Transverse colon (tissue), 4 donors: Measurements from ENCODE around the gene PRRX2. TPM values are rescaled to one million over a fixed set of nuclear protein-coding genes. Genes with fewer than 3 reads are reported as not detected.

Source experiments
- DNase-seq: peaks from one replicate; pipeline ENCODE4 v3.0.0-alpha.2; 2019
- H3K27ac ChIP-seq, 4 donors: fragments of 200-600 bp; sonication (generic); 2 replicates each; pipeline ENCODE4 v1.5.1; 2016 to 2018; ENCODE audit warnings: inconsistent platforms in 4 of 4
- H3K27me3 ChIP-seq: fragments of 200-600 bp; sonication (generic); 2 replicates; pipeline ENCODE4 v1.5.1; 2017; ENCODE audit warnings: inconsistent platforms
- H3K36me3 ChIP-seq, 4 donors: fragments of 200-600 bp; sonication (generic); 2 replicates each; pipeline ENCODE4 v1.5.1; 2017 to 2019; ENCODE audit warnings: inconsistent platforms in 4 of 4
- H3K4me1 ChIP-seq, 4 donors: fragments of 200-600 bp; sonication (generic); 2 replicates each; pipeline ENCODE4 v1.5.1; 2017 to 2020; ENCODE audit warnings: inconsistent platforms in 4 of 4
- H3K4me3 ChIP-seq, 4 donors: fragments of 200-600 bp; sonication (generic); 1 replicate in 1 of 4; 2 replicates in 3 of 4; pipeline versions ENCODE4 v1.5.1 to v1.6.1; 2017 to 2019; ENCODE audit warnings: inconsistent platforms in 4 of 4
- H3K9me3 ChIP-seq, 2 donors: fragments of 200-600 bp; sonication (generic); 2 replicates each; pipeline ENCODE4 v1.5.1; 2017 to 2019; ENCODE audit warnings: inconsistent platforms in 2 of 2
- EP300 ChIP-seq: sonication (generic); formaldehyde crosslinking; IDR thresholded peaks from one replicate; pipeline ENCODE4 v1.6.1; 2017; ENCODE audit warnings: antibody characterized with exemption, low read depth
- POLR2A ChIP-seq: fragments of 450-650 bp; IDR thresholded peaks from one replicate; pipeline ENCODE4 v1.6.1; 2016; ENCODE audit warnings: antibody characterized with exemption, mild to moderate bottlenecking, moderate library complexity
- POLR2AphosphoS5 ChIP-seq, 3 donors: sonication (generic); formaldehyde crosslinking; IDR thresholded peaks; one replicate each; pipeline ENCODE4 v1.6.1; 2016; ENCODE audit warnings: antibody characterized with exemption in 3 of 3
- WGBS, 2 donors: methylation state at CpG; one replicate each; pipeline ENCODE4 v1.1.5; 2018; ENCODE audit warnings: low coverage in 1 of 2; 5-methylcytosine and 5-hydroxymethylcytosine counted together
- in situ Hi-C, 4 donors: fragments of 200-750 bp; cut with MboI; loops; one replicate each; pipeline versions ENCODE4 v1.15.0 to v1.15.1; 2017; ENCODE audit warnings: low sequenced_read_pairs in 3 of 4, low pct_ligation_motif_present in 1 of 4, low pct_unique_long_range_greater_than_20kb in 1 of 4
- intact Hi-C: fragments of 100-400 bp; cut with DNase I; formaldehyde crosslinking; loops from one replicate; pipeline ENCODE4 v1.15.1; 2023; ENCODE audit warnings: low total_unique reads
- total RNA-seq, 4 donors: library from RNA; depleted of rRNA; stranded (reverse); fragments of >200 nt; gene quantifications; one replicate each; pipeline ENCODE4 v1.1.0, GENCODE V29; 2016
- TF ChIP-seq, protein P1 (sequence below), 5 experiments: fragments of 200-600 bp in 3 of 5; fragments of 450-650 bp in 2 of 5; sonication (generic) in 3 of 5; IDR thresholded peaks; 1 replicate in 2 of 5; 2 replicates in 3 of 5; pipeline ENCODE4 v1.5.1; 2016 to 2017; ENCODE audit warnings: antibody characterized with exemption in 5 of 5, inconsistent platforms in 3 of 5, mild to moderate bottlenecking in 2 of 5, moderate library complexity in 1 of 5

Gene PRRX2
- total RNA-seq, 4 donors from 2014 or later = 0.41 TPM; not detected in 3

DNA sequence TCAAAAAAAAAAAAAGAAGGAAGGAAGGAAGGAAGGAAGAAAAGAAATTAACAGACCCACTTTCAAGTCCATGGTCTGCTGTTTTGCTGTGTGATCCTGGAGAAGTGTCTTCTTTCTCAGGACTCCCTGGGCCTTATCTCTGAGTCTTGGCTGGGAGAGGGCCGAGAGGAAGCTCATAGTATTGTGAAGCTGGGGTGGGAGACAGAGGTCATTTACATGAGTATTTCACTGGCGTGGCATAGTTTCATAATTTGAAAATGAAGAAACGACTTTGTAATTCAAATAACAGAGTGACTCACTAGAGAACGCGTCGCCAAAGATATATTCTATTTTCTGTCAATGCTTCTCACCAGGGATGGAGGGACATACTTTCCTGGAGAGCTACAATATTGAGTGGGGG, 42.1 kb upstream of the PRRX2 start:
- TF ChIP-seq, protein P1, sequence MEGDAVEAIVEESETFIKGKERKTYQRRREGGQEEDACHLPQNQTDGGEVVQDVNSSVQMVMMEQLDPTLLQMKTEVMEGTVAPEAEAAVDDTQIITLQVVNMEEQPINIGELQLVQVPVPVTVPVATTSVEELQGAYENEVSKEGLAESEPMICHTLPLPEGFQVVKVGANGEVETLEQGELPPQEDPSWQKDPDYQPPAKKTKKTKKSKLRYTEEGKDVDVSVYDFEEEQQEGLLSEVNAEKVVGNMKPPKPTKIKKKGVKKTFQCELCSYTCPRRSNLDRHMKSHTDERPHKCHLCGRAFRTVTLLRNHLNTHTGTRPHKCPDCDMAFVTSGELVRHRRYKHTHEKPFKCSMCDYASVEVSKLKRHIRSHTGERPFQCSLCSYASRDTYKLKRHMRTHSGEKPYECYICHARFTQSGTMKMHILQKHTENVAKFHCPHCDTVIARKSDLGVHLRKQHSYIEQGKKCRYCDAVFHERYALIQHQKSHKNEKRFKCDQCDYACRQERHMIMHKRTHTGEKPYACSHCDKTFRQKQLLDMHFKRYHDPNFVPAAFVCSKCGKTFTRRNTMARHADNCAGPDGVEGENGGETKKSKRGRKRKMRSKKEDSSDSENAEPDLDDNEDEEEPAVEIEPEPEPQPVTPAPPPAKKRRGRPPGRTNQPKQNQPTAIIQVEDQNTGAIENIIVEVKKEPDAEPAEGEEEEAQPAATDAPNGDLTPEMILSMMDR (IDR thresholded peaks at IDR 0.05) = no peak
- no peak for TF ChIP-seq POLR2A
- no peak for TF ChIP-seq EP300
- no peak for TF ChIP-seq POLR2AphosphoS5 (IDR thresholded peaks at IDR 0.05)
- H3K4me1 ChIP-seq = peaks cover 14 to 41% (median 31%) of the 10 kb centered on the region in 4 donors
- peaks cover 15% of the 10 kb centered on the region for H3K27me3 ChIP-seq
- DNase-seq = no peak
- in situ Hi-C loops (no loop called here), intact Hi-C loops (no loop called here)
- no peaks in the 10 kb centered on the region for H3K9me3 ChIP-seq
- 62 to 73% methylated on average over 3 to 6 of the region's 6 CpGs for WGBS, 2 donors
- H3K36me3 ChIP-seq = no peaks in the 10 kb centered on the region
- H3K4me3 ChIP-seq = no peak overlapping the region
- H3K27ac ChIP-seq = no peak overlapping the region

DNA sequence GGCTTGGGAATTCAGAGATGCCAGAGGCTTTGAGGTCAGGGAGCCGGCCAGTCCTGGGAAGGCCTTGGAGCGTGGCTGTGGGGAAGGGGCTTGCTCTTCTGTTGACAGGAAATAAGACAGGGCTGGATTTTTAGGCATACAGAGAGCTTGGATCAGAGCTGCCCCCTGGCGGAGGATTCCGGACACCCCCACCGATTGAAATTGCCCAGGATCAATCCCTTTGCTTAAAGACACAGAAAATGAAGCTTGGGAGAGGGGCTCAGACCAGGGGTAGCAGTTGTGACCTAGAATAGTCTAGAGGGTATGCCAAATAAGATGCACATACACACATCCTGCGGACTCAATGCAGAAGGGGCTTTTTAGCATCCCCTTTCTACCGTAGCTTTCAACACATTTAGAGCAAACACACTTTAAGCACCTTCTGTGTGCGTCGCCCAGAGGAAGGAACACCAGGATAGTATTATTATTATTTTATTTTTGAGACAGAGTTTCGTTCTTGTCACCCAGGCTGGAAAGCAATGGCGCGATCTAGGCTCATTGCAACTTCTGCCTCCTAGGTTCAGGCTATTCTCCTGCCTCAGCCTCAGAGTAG, 41.2 kb upstream of the PRRX2 start:
- no peaks in the 10 kb centered on the region for H3K9me3 ChIP-seq
- no peak overlapping the region for H3K4me3 ChIP-seq
- DNase-seq = peak; percentile 66
- intact Hi-C loops (no loop called here), in situ Hi-C loops (no loop called here)
- H3K27me3 ChIP-seq = peaks cover 14% of the 10 kb centered on the region
- H3K36me3 ChIP-seq = no peaks in the 10 kb centered on the region
- no peak overlapping the region for H3K27ac ChIP-seq
- TF ChIP-seq, protein P1 (IDR thresholded peaks at IDR 0.05) = peak; percentile 65 to 76 (median 74)
- TF ChIP-seq EP300 (no peak), POLR2AphosphoS5 (IDR thresholded peaks at IDR 0.05) (no peak)
- H3K4me1 ChIP-seq = peaks cover 18 to 50% (median 32%) of the 10 kb centered on the region in 4 donors
- WGBS, 2 donors = 43% methylated on average over 12 of the region's 12 CpGs; no CpG with 5 or more reads in 1 of the 2 donors

DNA sequence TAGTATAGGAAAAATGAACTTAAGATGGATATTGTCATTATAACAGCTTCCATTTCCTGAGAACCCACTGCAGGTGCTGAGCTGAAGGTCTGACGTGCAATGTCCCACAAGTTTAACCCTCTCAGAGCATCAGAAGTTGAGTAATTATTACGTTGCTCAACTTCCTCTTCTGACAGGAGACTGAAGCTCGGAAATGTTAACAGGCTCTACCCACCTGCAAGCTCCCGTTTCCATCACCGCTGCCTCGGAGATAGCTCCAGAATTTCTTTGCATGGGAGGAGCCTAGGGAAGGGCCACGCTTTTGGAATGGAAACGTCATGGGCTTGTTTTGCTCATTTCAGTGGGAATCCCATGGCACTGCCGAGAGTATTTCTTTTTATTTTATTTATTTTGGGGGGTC, 40.5 kb upstream of the PRRX2 start:
- no peaks in the 10 kb centered on the region for H3K9me3 ChIP-seq
- in situ Hi-C loops (no loop called here), intact Hi-C loops (no loop called here)
- H3K27me3 ChIP-seq = peaks cover 7% of the 10 kb centered on the region
- no peak for DNase-seq
- H3K4me1 ChIP-seq = peaks cover 18 to 52% (median 30%) of the 10 kb centered on the region in 4 donors
- H3K36me3 ChIP-seq = no peaks in the 10 kb centered on the region
- H3K27ac ChIP-seq = peak overlapping the region in 1 of 4 donors; percentile 93
- TF ChIP-seq, protein P1 (IDR thresholded peaks at IDR 0.05) = no peak
- no peak for TF ChIP-seq POLR2AphosphoS5 (IDR thresholded peaks at IDR 0.05)
- no peak for TF ChIP-seq EP300
- TF ChIP-seq POLR2A = no peak
- WGBS, 2 donors = 49 to 70% methylated on average over 7 to 9 of the region's 9 CpGs
- H3K4me3 ChIP-seq = peak overlapping the region in 1 of 4 donors; percentile 79

DNA sequence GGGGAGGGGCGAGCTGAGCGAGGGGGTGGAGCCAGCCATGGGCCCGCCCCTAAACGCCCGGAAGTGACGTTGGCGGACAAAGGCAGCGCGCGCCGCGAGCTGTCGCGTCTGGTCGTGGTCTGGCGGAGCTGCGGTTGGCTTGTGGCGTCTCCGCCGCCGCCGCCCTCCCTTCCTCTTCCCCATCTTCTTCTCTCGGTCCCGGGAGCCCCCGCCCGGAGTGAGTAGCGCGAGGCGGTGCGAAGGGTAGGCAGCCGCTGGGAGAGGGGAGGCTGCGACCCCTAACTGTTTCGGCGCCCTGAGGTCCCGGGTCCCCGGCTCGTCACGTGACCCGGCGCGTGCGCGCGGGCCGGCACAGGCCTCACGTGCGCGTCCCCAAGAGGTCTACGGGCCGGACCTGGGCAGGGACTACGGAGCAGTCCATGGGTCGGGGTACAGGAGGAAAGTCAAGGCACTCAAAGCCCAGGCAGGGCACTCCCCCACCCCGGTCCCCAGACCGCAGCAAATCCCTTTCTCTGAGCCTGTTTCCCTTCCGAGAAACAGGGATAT, 39.3 kb upstream of the PRRX2 start, which contains the start of gene NTMT1:
Gene NTMT1 (plus strand): TSS at position 85 of the 546 bp plus-strand sequence. CDS start 6,541 bp downstream, outside the sequence.
- Histone ChIP-seq H3K36me3 (no peaks in the 10 kb centered on the region), H3K27ac (peak within 1 kb of the TSS; percentile 88 to 93 (median 90)), H3K4me1 (peaks cover 22 to 49% (median 26%) of the 10 kb centered on the region in 4 donors), H3K4me3 (peak within 1 kb of the TSS; percentile 52 to 79 (median 60)), H3K27me3 (no peaks in the 10 kb centered on the region), H3K9me3 (no peaks in the 10 kb centered on the region)
- in situ Hi-C loops (no loop called here), intact Hi-C loops (no loop called here)
- TF ChIP-seq, protein P1 (IDR thresholded peaks at IDR 0.05) = no peak
- no peak for TF ChIP-seq EP300
- peak; percentile 97 for TF ChIP-seq POLR2A
- TF ChIP-seq POLR2AphosphoS5 (IDR thresholded peaks at IDR 0.05) = peak; percentile 98 to 99 (median 99)
- peak; percentile 89 for DNase-seq
- WGBS, 2 donors = 0 to 1% methylated on average over 3 to 44 of the region's 55 CpGs
